ENCODE data around the gene ACOXL.

Gene ACOXL

DNA sequence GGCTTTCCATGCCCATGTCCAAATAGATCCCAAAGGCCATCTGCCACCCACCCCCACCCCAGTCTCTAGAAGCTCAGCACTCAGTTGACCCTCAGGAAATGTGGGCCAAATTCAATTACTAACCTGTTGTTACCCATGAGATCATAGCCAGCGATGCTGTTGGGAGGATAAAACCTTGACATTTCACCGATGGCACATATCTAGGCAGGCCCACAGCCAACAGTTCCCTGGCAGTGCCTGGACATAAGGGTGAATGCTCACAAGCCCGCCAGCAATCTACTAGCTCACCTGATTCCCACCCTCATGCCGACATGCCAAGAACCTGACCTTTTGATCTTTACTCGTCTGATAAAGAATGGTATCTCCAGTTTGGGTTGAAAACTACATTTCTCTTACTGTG, 11.8 kb upstream of the ACOXL start:
- DNase-seq, result no peak

GRCh38 chr2:110724820-110725219, 7.6 kb upstream of the ACOXL start:
- no peak for DNase-seq

DNA sequence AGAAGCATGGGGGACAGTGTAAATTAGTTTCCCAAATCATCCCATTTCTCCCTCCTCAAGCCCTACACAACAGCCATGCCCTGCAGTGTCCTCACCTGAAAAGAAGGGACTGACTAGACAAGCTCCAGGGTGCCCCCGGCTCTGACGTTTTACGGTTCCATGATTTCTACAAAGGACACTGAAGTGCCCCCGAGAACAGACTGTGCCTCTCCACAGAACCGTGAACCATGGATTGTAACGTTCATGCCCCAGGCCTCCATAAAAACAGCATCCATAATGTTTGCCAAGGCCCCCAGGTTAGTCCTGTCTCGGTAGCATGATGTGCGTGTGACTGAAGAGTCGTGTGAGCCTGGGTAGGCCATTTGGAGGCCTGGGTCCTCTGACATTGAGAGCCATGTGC, 7.0 kb upstream of the ACOXL start:
- DNase-seq, result no peak

- no peak for DNase-seq
Measured at GRCh38 chr2:110725859-110726258, 6.5 kb upstream of the ACOXL start.

DNA sequence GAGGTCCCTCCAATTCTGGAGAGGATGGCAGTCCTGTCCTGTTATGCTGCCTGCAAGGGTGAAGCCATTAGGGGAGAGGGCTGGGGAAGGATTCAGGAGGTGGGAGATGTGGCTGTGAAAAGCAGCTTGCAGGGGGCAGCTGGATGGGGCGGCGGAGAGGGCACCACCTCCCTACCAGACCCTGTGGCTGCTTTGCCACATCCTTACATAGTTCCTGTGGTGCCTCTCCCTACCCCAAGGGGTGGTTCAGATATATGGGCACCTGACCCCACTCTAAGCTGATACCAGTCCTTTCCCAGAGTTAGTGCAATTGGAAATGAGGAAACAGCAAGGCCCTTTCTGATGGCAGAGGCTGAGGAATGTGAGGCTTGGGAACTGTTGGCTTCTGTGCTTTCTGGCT, 6.1 kb upstream of the ACOXL start:
- no peak for DNase-seq

DNA sequence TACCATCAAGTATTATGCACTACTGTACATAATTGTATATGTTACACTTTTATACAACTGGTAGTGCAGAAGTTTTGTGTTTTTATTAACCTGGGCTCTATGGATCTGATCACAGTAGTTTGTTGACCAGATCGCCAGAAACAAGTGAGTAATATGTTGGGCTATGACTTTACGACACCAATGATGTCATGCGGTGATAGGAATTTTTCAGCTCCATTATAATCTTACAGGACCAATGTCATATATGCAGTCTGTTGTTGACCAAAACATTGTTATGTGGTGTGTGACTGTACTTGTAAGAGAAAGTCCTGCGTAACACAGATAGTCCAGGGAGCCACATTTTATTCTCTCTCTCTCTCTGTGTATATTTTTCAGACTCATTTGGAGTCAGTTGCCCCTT, 4.5 kb upstream of the ACOXL start:
- no peak for DNase-seq

DNA sequence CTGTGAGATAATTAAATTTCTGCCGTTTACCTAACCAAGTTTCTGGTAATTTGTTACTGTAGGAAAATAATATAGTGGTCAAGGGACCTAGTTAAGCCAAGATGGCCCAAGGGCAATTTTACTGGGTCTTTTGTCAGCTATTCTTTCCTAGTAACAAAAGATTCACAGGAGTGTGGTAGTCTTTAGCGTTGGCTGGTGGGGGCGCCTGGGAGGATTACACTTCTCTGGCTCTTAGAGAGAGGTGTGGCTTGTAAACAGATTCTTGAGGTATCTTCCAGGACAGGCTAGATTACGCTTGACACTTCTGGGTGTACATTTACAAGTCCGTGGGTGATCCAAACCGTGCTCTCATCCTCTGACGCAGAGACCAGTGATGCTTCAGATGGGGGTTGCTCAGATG, 3.3 kb upstream of the ACOXL start:
- no peak for DNase-seq

GRCh38 chr2:110731064-110731463, 1.3 kb upstream of the ACOXL start:
- DNase-seq, result no peak

- no peak for DNase-seq
Measured at GRCh38 chr2:110735366-110735765, 3.0 kb downstream of the ACOXL start.

GRCh38 chr2:110737783-110738182, 5.4 kb downstream of the ACOXL start:
- DNase-seq, result no peak

DNA sequence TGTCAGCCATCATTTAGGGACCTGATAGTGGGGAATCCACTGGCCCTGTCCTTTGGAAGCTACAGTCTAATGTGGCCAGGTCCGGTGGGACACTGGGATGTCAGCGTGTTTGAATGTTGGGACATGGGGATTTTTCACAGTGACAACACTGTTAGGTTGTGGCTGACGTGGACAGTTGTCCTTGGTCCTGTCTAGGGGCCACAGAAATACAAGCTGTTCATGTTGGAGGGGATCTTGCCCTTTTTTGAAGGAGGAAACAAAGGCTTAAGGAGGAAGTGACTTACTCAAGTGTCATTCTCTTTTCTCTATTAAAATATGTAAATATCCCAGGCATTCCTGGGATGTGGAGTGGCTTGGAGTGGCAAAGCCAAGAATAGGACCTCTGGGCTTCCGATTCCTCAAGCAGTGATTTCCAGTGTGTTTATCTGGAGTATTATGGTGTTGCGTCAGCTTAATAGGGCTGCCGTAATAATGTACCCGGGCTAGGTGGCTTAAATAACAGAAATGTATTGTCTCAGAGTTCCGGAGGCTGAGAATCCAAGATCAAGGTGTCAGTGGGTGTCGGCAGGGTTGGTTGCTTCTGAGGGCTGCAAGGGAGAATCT, 8.5 kb downstream of the ACOXL start:
- no peak for DNase-seq

GRCh38 chr2:110741491-110741980, 9.2 kb downstream of the ACOXL start:
- no peak for DNase-seq

- no peak for DNase-seq
Measured at GRCh38 chr2:110742412-110742811, 10.0 kb downstream of the ACOXL start.

DNA sequence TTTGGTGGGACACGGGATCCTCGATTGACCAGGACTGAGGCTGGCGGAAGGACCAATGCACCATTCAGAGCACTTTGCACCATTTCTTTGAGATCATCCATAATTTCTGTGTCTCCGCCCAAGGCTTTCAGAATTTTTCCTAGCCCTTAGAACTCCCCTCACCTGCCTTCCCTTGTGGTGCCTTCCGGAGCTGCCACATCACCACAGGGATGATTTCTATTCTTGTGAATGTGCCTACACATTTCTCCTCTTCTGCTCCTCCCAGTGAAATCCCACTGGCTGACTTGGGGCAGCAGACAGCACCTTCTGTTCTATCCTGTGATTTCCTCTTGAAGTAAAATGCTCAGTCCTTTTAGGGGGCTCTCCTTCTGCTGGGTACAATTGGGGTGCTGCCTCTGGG, 11.2 kb downstream of the ACOXL start:
- no peak for DNase-seq

- DNase-seq, result no peak
Measured at GRCh38 chr2:110744429-110744828, 12.1 kb downstream of the ACOXL start.

GRCh38 chr2:110745048-110745447, 12.7 kb downstream of the ACOXL start:
- no peak for DNase-seq

- no peak for DNase-seq
Measured at GRCh38 chr2:110746586-110747521, 14.5 kb downstream of the ACOXL start.

- DNase-seq, result no peak
Measured at GRCh38 chr2:110747522-110748488, 15.4 kb downstream of the ACOXL start.

DNA sequence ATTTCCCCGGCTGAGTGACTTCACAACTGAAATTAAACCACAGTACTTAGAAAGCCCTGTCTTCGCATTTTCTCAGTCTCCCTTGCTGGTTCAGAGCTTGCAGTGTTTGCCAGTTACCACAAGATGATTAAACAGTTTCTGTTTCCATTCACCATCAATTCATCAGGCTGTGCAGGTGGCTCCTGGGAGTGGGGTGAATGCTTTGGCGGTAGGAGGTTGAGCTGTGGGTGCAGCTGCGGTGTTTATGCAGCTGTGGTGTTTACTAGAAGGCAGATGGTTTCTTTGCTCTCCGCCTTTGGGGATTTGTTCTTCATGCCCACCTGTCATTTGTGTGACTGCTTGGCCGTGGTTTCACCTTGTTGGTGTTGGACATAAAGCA, 16.1 kb downstream of the ACOXL start:
- DNase-seq, result peak; percentile 78

DNA sequence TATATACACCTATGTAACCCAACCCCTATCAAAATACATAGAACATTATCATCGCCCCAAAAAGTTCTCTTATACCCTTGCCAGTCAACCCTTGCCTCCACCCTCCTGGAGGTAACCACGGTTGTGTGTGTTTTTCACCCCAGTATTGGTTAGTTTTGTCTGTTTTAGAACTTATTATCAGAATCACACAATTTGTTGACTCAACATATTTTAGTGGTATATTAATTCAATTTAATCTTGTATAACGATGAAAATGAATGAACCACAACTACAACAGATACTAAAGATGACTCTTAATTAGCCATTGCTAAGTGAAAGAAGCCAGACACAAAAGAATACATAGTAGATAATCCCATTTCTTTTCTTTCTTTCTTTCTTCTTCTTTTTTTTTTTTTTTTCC, 19.3 kb downstream of the ACOXL start:
- no peak for DNase-seq

DNA sequence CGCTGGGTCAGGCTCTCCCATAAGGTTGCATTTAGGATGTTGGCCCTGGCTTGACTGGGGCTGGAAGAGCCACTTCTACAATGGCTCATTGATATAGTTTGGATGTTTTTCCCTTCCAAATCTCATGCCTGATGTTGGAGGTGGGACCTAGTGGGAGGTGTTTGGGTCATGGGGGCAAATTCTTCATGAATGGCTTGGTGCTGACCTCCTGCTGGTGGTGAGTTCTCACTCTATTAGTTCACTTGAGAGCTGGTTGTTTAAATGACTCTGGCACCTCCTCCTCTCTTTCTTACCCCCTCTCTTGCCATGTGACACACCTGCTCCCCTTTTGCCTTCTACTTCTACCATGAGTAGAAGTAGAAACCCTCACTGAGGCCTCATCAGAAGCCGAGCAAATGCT, 20.5 kb downstream of the ACOXL start:
- DNase-seq, result no peak

DNA sequence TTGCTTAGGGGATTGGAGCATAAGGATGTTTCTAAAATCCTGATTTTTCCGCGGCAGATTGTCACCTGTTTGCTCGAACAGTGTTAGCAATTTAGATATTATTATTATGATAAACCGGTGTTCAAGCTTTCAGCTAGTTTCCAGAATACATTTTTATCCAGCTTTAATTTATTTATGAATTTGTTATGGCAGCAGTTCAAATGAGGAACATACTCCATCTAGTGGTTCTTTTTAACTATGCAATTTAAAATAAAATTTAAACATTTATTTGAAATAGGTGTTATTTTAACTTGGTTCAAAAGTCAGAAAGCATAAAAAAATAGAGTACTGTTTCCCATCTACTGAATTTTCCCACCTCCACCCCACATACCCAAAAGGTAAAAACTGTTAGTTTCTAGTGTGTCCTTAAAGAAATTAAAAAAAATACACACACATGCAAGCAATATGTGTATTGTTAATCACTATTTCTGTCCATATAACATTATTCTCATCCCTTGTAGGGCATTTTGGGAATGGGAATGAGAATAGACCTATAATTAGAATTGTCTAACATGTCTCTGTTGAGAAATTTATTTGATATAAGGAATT, 23.2 kb downstream of the ACOXL start:
- DNase-seq, result no peak

GRCh38 chr2:110759411-110759810, 27.0 kb downstream of the ACOXL start:
- DNase-seq, result no peak
